Measurements from ENCODE around the gene NEUROG1. TPM values are rescaled to one million over a fixed set of nuclear protein-coding genes. Genes with fewer than 3 reads are reported as not detected.

The NEUROG1 gene
- total and polyA plus RNA-seq, 2 experiments from 2014 or later, result 0.16 TPM; not detected in 1

DNA sequence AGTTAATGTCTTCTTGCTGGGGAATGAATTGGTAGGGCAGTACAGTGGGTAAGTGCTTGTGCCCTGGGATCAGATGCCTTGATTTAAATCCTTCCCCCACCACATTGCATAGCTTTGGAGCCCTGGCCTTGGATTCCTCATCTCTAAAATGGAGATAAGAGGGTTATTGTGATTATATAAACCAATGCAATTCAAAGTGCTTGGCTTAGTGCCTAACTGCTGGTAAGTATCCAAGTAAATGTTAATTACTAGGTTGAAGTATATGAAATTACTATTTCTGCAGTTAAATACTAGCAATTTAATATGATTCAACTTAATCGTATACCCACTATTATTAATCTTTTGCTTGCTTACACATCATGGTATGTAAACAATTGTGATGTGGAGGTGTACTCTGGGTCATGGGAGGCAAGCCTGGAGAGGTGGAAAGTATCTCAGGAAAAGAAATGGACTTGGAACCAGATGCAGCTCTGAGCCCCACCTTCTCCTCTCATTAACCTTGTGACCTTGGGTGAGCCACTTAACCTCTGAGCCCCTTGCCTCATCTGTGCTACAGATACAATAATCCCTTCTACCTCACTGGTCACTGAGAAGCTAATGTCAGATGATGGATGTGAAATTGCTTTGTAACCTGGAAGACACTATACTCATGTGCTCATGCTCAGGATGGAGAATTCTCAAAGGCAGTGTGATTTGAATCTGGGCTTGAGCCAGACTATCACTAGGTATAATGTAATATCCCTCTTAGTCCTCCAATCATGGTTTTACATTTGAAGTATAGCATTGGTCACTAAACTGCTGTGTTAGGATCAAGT lies 23.8 kb downstream of the NEUROG1 start:
- Histone ChIP-seq H3K4me1 (ENCODE audit: insufficient read depth) (peaks cover 12% of the 10 kb centered on the region), H4K20me1 (replicated peaks; ENCODE audit: insufficient read depth) (no peaks in the 10 kb centered on the region), H3K79me2 (replicated peaks; ENCODE audit: insufficient read depth) (no peaks in the 10 kb centered on the region), H3K9me2 (ENCODE audit: insufficient read depth) (no peaks in the 10 kb centered on the region), H3F3A (replicated peaks; ENCODE audit: low read depth) (peaks cover 3% of the 10 kb centered on the region; the same call in 1 of the 2 replicates), H3K4me3 (no peak overlapping the region), H3K36me3 (ENCODE audit: insufficient read depth) (no peaks in the 10 kb centered on the region), H3K27me3 (ENCODE audit: insufficient read depth) (peaks cover 68% of the 10 kb centered on the region), H3K4me2 (no peak overlapping the region), H2AFZ (no peak overlapping the region), H3K27ac (ENCODE audit: low read depth) (no peak overlapping the region)
- DNase-seq (ENCODE audit: low spot score), result no peak
- H3K9me3 Mint-ChIP-seq, result no peaks in the 10 kb centered on the region; the same call in 2 of the 3 replicates
- no peak overlapping the region for H3K27ac Mint-ChIP-seq
- no peak for ATAC-seq
- no peaks in the 10 kb centered on the region for H3K36me3 Mint-ChIP-seq (ENCODE audit: low read depth)
- no peak for TF ChIP-seq EZH2phosphoT487 (IDR thresholded peaks at IDR 0.05; ENCODE audit: unreplicated experiment)
- no peak for TF ChIP-seq POLR2AphosphoS5 (IDR thresholded peaks at IDR 0.05; ENCODE audit: low read depth)
- TF ChIP-seq, protein P1, sequence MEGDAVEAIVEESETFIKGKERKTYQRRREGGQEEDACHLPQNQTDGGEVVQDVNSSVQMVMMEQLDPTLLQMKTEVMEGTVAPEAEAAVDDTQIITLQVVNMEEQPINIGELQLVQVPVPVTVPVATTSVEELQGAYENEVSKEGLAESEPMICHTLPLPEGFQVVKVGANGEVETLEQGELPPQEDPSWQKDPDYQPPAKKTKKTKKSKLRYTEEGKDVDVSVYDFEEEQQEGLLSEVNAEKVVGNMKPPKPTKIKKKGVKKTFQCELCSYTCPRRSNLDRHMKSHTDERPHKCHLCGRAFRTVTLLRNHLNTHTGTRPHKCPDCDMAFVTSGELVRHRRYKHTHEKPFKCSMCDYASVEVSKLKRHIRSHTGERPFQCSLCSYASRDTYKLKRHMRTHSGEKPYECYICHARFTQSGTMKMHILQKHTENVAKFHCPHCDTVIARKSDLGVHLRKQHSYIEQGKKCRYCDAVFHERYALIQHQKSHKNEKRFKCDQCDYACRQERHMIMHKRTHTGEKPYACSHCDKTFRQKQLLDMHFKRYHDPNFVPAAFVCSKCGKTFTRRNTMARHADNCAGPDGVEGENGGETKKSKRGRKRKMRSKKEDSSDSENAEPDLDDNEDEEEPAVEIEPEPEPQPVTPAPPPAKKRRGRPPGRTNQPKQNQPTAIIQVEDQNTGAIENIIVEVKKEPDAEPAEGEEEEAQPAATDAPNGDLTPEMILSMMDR (conservative IDR thresholded peaks at IDR 0.05; ENCODE audit: low read depth in 2 of 2), result no peak
- no peak for TF ChIP-seq REST (IDR thresholded peaks at IDR 0.05; ENCODE audit: unreplicated experiment)
- TF ChIP-seq EZH2 (IDR thresholded peaks at IDR 0.05; ENCODE audit: low read depth, unreplicated experiment), result no peak
- TF ChIP-seq NANOG (IDR thresholded peaks at IDR 0.05; ENCODE audit: borderline replicate concordance), result no peak
- TF ChIP-seq, protein P2, sequence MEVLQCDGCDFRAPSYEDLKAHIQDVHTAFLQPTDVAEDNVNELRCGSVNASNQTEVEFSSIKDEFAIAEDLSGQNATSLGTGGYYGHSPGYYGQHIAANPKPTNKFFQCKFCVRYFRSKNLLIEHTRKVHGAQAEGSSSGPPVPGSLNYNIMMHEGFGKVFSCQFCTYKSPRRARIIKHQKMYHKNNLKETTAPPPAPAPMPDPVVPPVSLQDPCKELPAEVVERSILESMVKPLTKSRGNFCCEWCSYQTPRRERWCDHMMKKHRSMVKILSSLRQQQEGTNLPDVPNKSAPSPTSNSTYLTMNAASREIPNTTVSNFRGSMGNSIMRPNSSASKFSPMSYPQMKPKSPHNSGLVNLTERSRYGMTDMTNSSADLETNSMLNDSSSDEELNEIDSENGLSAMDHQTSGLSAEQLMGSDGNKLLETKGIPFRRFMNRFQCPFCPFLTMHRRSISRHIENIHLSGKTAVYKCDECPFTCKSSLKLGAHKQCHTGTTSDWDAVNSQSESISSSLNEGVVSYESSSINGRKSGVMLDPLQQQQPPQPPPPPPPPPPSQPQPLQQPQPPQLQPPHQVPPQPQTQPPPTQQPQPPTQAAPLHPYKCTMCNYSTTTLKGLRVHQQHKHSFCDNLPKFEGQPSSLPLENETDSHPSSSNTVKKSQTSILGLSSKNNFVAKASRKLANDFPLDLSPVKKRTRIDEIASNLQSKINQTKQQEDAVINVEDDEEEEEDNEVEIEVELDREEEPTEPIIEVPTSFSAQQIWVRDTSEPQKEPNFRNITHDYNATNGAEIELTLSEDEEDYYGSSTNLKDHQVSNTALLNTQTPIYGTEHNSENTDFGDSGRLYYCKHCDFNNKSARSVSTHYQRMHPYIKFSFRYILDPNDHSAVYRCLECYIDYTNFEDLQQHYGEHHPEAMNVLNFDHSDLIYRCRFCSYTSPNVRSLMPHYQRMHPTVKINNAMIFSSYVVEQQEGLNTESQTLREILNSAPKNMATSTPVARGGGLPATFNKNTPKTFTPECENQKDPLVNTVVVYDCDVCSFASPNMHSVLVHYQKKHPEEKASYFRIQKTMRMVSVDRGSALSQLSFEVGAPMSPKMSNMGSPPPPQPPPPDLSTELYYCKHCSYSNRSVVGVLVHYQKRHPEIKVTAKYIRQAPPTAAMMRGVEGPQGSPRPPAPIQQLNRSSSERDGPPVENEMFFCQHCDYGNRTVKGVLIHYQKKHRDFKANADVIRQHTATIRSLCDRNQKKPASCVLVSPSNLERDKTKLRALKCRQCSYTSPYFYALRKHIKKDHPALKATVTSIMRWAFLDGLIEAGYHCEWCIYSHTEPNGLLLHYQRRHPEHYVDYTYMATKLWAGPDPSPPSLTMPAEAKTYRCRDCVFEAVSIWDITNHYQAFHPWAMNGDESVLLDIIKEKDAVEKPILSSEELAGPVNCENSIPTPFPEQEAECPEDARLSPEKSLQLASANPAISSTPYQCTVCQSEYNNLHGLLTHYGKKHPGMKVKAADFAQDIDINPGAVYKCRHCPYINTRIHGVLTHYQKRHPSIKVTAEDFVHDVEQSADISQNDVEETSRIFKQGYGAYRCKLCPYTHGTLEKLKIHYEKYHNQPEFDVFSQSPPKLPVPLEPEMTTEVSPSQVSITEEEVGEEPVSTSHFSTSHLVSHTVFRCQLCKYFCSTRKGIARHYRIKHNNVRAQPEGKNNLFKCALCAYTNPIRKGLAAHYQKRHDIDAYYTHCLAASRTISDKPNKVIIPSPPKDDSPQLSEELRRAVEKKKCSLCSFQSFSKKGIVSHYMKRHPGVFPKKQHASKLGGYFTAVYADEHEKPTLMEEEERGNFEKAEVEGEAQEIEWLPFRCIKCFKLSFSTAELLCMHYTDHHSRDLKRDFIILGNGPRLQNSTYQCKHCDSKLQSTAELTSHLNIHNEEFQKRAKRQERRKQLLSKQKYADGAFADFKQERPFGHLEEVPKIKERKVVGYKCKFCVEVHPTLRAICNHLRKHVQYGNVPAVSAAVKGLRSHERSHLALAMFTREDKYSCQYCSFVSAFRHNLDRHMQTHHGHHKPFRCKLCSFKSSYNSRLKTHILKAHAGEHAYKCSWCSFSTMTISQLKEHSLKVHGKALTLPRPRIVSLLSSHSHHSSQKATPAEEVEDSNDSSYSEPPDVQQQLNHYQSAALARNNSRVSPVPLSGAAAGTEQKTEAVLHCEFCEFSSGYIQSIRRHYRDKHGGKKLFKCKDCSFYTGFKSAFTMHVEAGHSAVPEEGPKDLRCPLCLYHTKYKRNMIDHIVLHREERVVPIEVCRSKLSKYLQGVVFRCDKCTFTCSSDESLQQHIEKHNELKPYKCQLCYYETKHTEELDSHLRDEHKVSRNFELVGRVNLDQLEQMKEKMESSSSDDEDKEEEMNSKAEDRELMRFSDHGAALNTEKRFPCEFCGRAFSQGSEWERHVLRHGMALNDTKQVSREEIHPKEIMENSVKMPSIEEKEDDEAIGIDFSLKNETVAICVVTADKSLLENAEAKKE (CRISPR knock-in tag; IDR thresholded peaks at IDR 0.05), result no peak
- TF ChIP-seq STAT1 (IDR thresholded peaks at IDR 0.05; ENCODE audit: unreplicated experiment), result no peak
- H3K4me3 Mint-ChIP-seq, result no peak overlapping the region
- peaks cover 18% of the 10 kb centered on the region for H3K4me1 Mint-ChIP-seq
- H3K27me3 Mint-ChIP-seq (ENCODE audit: insufficient read depth, low read depth, poor library complexity), result peaks cover 50% of the 10 kb centered on the region
